ENCODE measurements around the gene PIF1.

DNA sequence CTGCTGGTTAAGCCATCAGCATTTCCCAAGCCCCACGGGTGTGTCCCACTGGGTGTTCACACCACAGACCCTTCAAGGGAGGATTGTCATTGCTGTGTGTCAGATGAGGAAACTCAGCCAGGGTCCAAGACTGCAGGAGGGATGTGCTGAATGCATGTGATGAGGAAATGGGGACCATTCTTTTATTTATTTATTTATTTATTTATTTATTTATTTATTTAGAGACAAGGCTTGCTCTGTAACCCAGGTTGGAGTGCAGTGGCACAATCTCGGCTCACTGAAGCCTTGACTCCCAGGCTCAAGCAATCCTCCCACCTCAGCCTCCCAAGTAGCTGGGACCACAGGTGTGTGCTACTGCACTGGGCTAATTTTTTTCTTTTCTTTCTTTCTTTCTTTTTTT, 20.8 kb downstream of the PIF1 start:
- TF ChIP-seq CTCF (conservative IDR thresholded peaks at IDR 0.05; ENCODE audit: low read length) (no peak), EZH2phosphoT487 (IDR thresholded peaks at IDR 0.05; ENCODE audit: borderline replicate concordance, low read depth, low read length) (no peak)
